Measurements from ENCODE around the gene ARHGAP28. TPM values are rescaled to one million over a fixed set of nuclear protein-coding genes. Genes with fewer than 3 reads are reported as not detected.

ARHGAP28 gene
- polyA plus RNA-seq, 3 donors = not detected

DNA sequence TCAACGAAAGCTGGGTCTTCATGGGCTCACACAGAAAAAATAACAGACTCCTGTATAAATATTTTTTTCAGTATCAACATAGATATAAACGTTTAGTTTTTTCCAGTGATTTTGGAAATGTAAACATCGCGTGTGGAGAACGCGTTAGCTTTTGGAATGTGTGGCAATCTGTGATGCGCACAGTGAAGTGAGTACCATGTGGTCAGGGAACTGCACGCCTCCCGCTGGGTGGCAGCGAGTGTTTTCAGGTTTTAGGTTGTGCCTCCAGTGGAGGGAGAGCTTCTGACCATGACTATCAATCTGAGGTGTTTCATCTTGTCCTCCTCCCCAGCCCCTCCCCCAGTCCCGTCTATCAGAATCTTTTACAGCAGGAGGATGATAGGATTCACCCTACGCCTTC, 127.8 kb downstream of the ARHGAP28 start:
- Histone ChIP-seq H3K4me2 (replicated peaks; ENCODE audit: extremely low read depth, low read length, poor library complexity, severe bottlenecking) (no peak overlapping the region), H3K9ac (ENCODE audit: insufficient read depth, low read length, poor library complexity, severe bottlenecking) (no peak overlapping the region), H3K27ac (ENCODE audit: low read depth in 1 of 2, low read length in 2 of 2) (no peak overlapping the region), H3K36me3 (replicated peaks in 1 of 2; ENCODE audit: control insufficient read depth in 1 of 2, insufficient read depth in 2 of 2, low read length in 2 of 2) (no peaks in the 10 kb centered on the region), H3K9me3 (replicated peaks in 1 of 2; ENCODE audit: control insufficient read depth in 1 of 2, insufficient read depth in 1 of 2, low read length in 2 of 2) (peaks cover 13 to 21% of the 10 kb centered on the region in 2 donors), H3K27me3 (ENCODE audit: control insufficient read depth in 2 of 2, insufficient read depth in 2 of 2, low read length in 2 of 2) (no peaks in the 10 kb centered on the region), H2AFZ (ENCODE audit: insufficient read depth, low read depth, low read length, poor library complexity, severe bottlenecking) (no peak overlapping the region), H3K4me3 (replicated peaks in 1 of 3; ENCODE audit: low read depth in 2 of 3, low read length in 3 of 3) (no peak overlapping the region), H4K20me1 (ENCODE audit: insufficient read depth, low read length) (no peaks in the 10 kb centered on the region), H3K79me2 (ENCODE audit: insufficient read depth, low read length) (no peaks in the 10 kb centered on the region), H3K4me1 (ENCODE audit: control insufficient read depth in 1 of 2, insufficient read depth in 2 of 2, low read length in 2 of 2) (no peaks in the 10 kb centered on the region)
- Mint-ChIP-seq H3K27me3 (ENCODE audit: low read depth in 3 of 3) (peaks cover 0 to 5% (median 0%) of the 10 kb centered on the region in 3 donors), H3K27ac (no peak overlapping the region), H3K9me3 (peaks cover 2 to 20% (median 15%) of the 10 kb centered on the region in 7 donors), H3K4me1 (no peaks in the 10 kb centered on the region), H3K36me3 (no peaks in the 10 kb centered on the region), H3K4me3 (no peak overlapping the region)
- TF ChIP-seq CTCF (IDR thresholded peaks at IDR 0.05) = no peak
- intact Hi-C loops (cut with micrococcal nuclease) = no loop called here
- DNase-seq = no peak
- WGBS (ENCODE audit: insufficient coverage) = 95% methylated on average over 4 of the region's 12 CpGs

DNA sequence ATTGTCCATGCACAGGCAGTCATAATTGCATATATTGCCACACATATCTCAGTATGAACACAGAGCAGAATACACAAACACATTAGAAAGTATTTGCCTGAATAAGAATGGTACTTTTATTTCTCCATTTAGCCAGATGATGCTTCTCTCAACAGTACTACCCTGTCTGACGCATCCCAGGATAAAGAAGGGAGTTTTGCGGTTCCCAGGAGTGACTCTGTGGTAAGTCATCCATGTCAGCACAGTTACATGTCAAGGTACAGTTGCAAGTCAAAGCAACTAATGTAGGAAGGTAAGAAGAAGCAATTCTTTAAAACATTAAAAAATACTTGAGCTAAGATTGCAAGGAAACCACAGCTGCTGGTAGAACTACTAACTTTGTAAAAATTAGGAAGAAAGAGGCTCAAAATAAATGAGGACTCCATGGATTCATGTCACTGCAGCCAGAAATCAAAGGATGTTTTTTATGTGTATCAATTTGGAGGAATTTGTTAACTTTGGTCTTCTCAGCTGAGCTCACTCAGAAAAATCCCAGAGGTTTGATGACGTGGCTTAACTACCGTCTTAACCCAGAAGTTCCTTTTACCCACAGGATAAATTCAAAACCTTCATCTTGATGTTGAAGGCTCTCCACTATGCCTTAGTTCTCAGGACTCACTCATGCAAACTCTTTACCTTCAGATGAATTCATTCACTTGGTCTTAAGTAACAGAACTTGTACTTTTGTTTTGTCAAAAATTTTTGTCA, 130.3 kb downstream of the ARHGAP28 start:
- Histone ChIP-seq H4K20me1 (ENCODE audit: insufficient read depth, low read length) (no peaks in the 10 kb centered on the region), H3K27me3 (ENCODE audit: control insufficient read depth in 2 of 2, insufficient read depth in 2 of 2, low read length in 2 of 2) (no peaks in the 10 kb centered on the region), H3K36me3 (replicated peaks in 1 of 2; ENCODE audit: control insufficient read depth in 1 of 2, insufficient read depth in 2 of 2, low read length in 2 of 2) (no peaks in the 10 kb centered on the region), H2AFZ (ENCODE audit: insufficient read depth, low read depth, low read length, poor library complexity, severe bottlenecking) (no peak overlapping the region), H3K27ac (ENCODE audit: low read depth in 1 of 2, low read length in 2 of 2) (no peak overlapping the region), H3K4me1 (ENCODE audit: control insufficient read depth in 1 of 2, insufficient read depth in 2 of 2, low read length in 2 of 2) (no peaks in the 10 kb centered on the region), H3K9ac (ENCODE audit: insufficient read depth, low read length, poor library complexity, severe bottlenecking) (no peak overlapping the region), H3K9me3 (replicated peaks in 1 of 2; ENCODE audit: control insufficient read depth in 1 of 2, insufficient read depth in 1 of 2, low read length in 2 of 2) (peaks cover 6 to 10% of the 10 kb centered on the region in 2 donors), H3K4me3 (replicated peaks in 1 of 3; ENCODE audit: low read depth in 2 of 3, low read length in 3 of 3) (no peak overlapping the region), H3K4me2 (replicated peaks; ENCODE audit: extremely low read depth, low read length, poor library complexity, severe bottlenecking) (no peak overlapping the region), H3K79me2 (ENCODE audit: insufficient read depth, low read length) (no peaks in the 10 kb centered on the region)
- no peak overlapping the region for H3K4me3 Mint-ChIP-seq
- H3K9me3 Mint-ChIP-seq = peaks cover 0 to 10% (median 3%) of the 10 kb centered on the region in 7 donors
- intact Hi-C loops (cut with micrococcal nuclease) = no loop called here
- H3K36me3 Mint-ChIP-seq = no peaks in the 10 kb centered on the region
- no peak overlapping the region for H3K27ac Mint-ChIP-seq
- H3K4me1 Mint-ChIP-seq = no peaks in the 10 kb centered on the region
- no peak for TF ChIP-seq CTCF (IDR thresholded peaks at IDR 0.05)
- peaks cover 0 to 2% (median 0%) of the 10 kb centered on the region in 3 donors for H3K27me3 Mint-ChIP-seq (ENCODE audit: low read depth in 3 of 3)
- 82% methylated on average over 2 of the region's 4 CpGs for WGBS (ENCODE audit: insufficient coverage)
- no peak for DNase-seq
